ENCODE data around the gene QSOX1.

GRCh38 chr1:180193141-180194047 lies 38.7 kb downstream of the QSOX1 start:
- TF ChIP-seq CTCF (IDR thresholded peaks at IDR 0.05) (no peak), POLR2A (IDR thresholded peaks at IDR 0.05) (no peak), POLR2AphosphoS5 (IDR thresholded peaks at IDR 0.05) (no peak)

All from stomach (tissue), 4 donors.